Hematopoietic multipotent progenitor cell (in vitro differentiated cells): ENCODE measurements around the gene MRPS35. TPM values are rescaled to one million over a fixed set of nuclear protein-coding genes. Genes with fewer than 3 reads are reported as not detected.

Source experiments
- DNase-seq, 3 donors: peaks; one replicate each; pipeline ENCODE4 v3.0.0-alpha.2; 2011 to 2015; ENCODE audit warnings: low read depth in 2 of 3, low spot score in 2 of 3
- total RNA-seq: library from RNA; depleted of rRNA; stranded (reverse); fragments of >200 nt; gene quantifications from one replicate; pipeline ENCODE4 v1.2.3, GENCODE V29; 2012

The MRPS35 gene
- total RNA-seq, 1 donor = 18.9 TPM

DNA sequence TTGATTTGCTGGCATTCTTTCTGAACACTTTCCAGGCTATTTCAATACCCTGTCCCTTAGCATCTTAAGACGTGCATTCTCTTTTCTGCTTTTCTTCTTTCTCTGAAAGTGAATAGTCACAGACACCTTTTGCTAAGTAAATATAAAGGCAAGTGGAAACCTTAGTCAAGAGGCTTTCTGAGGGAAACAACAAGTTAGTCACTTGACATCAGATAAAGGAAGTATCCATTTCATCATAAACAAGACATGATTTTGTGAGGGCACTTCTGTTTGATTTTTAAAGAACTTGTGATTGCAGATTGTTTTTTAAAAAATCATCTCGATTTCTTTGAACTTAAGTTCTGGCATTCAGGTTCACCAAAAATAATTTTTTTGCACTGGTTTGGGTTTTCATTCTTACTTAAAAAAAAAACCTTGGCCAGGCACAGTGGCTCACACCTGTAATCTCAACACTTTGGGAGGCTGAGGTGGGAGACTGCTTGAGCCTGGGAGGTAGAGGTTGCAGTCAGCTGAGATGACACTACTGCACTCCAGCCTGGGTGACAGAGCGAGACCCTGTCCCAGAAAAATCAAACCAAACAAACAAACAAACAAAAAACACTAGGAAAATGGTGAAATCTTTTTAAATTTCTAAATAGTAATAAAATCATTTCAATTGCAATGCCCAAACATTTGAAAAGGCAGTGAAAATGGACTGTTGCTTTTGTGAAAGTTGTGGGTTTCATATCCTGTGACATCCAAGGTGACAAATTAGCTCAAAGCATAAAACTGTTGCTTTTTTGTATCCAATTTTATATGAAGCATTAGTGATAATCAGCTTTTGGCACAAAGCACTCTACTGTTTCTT, 61.1 kb downstream of the MRPS35 start:
- no peak for DNase-seq

DNA sequence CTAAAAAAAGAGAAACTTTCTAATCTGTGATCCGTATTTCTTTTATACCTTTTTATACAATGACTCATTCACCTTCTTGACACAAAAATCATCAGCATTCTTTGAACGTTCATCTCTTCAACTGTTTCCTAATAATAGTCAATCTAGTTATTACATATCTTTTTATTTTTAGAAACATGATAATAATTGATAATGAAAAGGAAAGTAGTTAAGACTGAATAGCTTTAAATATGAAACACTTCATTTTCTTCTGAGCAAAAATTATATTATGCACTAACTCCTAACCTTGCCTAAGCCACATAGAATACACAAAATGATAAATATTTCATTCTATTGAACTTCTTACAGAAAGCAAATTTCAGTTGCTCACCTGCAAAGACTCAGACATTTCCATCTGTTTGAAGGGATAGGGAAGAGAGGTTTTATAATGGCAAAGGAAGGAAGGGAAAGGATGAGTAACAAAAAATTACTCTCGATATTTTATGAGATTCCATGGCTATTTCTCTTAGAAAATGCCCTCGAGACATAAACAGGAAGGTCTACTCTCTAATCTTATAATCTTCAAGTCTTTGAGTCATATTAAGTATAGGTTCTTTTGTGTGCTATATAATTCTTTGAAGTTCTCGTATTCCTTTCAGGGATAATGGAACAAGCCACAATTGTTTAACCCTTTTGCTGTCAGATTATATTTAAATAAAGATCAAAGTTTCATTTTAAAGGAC, 61.9 kb downstream of the MRPS35 start:
- DNase-seq = no peak

GRCh38 chr12:27777141-27777540, 66.5 kb downstream of the MRPS35 start:
- no peak for DNase-seq

GRCh38 chr12:27778206-27778605, 67.6 kb downstream of the MRPS35 start:
- no peak for DNase-seq

GRCh38 chr12:27779416-27779919, 68.8 kb downstream of the MRPS35 start:
- DNase-seq = peak in 2 of 3 donors; percentile 40 to 46

- peak; percentile 44 to 75 (median 74) for DNase-seq
These were observed 69.4 kb downstream of the MRPS35 start, which contains the start of the genes KLHL42 and MANSC4 for GRCh38 chr12:27779920-27780611. Gene KLHL42 (plus strand): TSS chr12:27780233. CDS start chr12:27780331, 98 bp downstream. Gene MANSC4 (minus strand): TSS chr12:27780236. CDS start chr12:27771276, 8,960 bp downstream.

GRCh38 chr12:27780612-27781408, 70.2 kb downstream of the MRPS35 start:
- DNase-seq = peak in 1 of 3 donors; percentile 32

DNA sequence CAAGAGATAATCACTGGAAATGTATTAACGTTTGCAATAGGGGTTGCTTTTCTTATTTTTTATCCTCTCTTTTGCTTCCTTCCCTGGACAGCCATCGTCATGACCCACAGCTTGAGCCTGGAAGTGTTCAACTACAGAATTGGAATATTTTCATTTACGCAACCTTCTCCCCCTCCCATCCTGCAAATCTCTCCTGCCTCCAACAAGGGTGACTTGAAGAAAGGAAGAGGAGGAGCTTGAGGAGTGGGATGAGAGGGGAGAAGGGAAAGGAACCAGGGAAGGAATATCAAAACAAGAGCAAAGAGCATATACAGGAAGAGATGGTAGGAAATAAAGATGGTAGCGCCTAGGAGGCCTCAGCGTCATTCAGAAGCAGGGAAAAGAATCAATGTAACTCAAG, 71.0 kb downstream of the MRPS35 start:
- DNase-seq = no peak

DNA sequence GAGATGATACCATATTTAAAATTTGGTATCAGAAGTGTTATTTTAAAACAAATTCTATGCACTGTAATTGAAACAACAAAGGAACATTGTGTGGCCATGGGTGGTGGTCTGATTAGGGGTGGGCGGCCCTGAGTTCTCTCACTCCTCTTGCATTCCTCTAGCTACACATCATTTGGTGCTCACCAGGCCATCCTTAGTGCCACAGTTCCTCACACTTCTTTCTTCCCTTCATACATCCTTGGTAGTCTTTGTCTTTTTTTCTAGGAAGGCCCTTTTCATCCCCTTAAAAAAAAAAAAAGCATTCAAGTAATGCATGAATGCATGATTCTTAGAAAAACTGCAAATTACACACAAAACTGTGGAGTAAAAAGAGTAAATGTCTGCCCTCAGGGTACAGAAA, 71.8 kb downstream of the MRPS35 start:
- no peak for DNase-seq

DNA sequence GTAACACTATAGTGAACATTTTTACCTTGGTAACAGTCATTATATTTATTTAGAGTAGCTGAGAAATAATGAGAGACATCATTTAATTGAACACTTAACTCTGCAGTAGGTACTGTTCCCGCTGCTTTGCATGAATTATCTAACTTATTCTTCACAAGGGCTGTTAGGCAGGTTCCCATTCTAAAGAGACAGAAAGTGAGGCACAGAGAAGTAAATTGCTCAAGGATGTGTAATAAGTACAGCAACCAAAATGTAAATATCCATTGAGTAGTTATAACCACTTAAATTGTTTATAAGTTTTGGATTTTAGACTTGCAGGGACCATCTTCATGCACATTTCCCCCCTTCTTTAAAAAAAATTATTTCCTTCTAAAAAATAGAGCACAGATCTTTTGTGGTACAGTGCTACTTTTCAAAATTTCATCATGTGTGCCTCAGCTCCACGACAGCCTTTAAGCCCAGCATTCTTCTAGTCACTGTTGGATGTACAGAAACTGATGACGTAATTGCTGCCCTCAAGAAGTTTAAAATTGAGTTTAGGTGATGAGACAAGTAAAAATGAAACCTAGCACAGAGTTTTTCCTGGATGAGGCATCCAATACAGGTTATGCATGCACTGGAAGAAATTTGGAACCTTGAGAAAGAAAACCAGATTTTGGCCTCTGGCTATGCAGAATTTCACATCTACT, 75.4 kb downstream of the MRPS35 start:
- no peak for DNase-seq

GRCh38 chr12:27787559-27787958, 76.9 kb downstream of the MRPS35 start:
- DNase-seq = no peak

DNA sequence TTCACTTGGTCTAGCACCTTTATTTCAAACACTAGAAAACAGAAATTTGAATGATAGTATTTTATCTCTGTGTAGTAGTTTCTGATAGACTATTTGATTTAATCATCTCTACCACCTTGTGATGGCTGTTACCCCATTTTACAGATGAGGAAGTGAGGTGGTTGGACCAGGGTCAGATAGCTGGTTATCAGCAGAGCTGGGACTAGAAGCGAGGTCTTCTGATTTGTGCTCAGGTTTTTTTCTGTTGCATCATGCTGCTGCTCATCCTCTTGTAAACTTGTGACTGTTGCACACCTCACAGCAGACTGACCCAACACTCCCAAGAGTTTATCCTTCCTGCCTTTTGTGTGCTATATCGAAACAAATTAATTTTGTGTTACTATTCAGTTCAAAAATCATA, 79.5 kb downstream of the MRPS35 start:
- DNase-seq = no peak

DNA sequence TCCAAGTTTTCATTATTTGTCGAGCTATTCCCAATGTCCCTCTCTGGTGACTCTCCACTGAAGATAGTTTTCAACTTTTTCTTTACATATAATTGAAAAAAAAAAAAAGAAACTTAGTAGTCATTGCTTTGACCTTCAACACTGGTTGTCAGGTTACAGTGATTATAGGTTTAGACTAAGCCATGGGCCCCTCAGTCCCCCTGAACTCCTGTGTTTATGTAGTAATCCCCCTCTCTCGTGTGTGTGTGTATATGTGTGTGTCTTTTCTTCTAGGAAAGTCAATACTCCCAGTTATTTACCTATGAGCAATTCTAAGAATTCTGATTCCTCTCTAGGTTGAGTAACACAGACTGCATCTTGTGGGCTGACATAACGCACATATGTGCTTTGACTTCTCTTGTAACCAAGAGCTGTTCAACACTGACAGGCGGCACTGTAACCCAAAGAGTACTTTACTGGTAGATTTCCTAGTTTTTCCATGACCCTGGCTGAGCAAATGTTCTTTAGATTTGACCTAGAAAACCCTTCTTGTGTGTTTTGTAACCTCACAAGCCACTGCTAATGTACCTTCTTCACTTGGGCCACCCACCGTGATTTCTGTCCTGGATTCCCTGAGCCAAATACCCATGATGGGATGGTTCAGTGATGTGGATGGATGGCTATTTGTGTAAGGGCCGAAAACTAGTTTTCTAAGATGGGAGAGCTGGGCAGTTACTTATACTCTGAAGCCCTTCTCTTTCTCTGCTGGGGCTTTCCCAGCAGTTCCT, 84.4 kb downstream of the MRPS35 start:
- DNase-seq = no peak

DNA sequence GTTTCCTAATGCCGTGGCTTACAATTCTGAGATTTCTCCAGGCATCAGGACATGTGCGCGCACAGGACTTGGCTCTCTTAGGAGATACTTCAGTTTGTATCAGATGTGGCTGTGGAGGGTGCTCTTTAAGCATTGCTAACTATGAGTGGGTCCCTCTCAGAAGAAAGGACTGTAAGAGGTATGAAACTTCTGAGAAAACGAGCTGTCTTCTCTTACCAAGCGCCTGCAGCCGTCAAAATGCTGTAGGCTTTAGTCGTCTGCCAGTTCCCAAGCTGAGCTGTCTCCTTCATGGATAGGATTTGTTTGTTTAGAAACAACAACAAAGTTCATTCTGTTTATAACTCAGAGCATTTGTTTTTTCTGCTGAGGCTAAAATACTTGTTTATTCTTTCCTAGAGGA, 85.5 kb downstream of the MRPS35 start:
- no peak for DNase-seq

- DNase-seq = no peak
These were observed 86.8 kb downstream of the MRPS35 start for GRCh38 chr12:27797301-27798025.

DNA sequence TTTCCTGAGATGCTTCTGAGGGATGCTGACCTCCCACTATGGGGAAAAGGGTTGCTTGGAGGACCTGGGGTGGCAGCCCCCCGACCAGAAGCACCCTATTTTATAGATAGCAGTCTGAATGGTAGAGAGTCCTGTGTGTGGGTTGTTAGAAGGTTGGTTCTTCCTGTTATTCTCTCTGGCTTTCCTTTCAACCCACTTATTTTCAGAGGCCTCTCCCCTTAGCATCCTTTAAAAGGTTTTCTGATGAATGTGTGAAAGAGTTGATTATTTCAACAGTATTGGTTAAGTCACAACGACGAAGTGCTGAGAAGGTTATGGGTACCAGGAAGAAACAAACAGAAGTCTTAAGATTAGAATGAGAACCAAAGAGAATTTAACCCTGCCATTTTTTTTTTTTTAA, 90.2 kb downstream of the MRPS35 start:
- DNase-seq = no peak

DNA sequence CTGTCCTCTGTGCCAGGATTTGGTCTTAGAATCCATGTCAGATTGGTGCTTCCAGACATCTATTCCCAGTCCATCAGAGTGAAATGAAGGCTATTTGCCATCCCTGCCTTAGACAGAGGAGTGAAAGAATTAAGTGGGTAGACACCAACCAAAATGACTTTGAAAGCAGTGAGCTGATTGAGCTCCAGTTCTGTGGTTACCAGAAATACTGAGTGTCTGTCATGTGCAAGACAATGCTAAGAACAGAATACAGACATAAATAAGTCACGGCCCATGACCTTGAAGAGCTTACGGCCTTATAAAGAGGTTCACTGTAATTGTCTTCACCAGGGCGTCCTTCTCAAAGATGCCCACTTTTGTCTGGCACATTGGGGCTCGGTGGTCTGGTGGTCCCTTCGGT, 91.0 kb downstream of the MRPS35 start:
- DNase-seq = no peak

GRCh38 chr12:27802511-27802910, 91.9 kb downstream of the MRPS35 start:
- no peak for DNase-seq
